ENCODE measurements around the gene NPAS1.

Gene NPAS1

GRCh38 chr19:47019431-47020041, at the start of gene NPAS1:
NPAS1 (plus strand) TSS chr19:47019837; CDS start chr19:47021048, 1,211 bp downstream.
- DNase-seq (ENCODE audit: insufficient read length, low spot score) = no peak
- FAIRE-seq = no peak

GRCh38 chr19:46970815-46971214, 48.8 kb upstream of the NPAS1 start:
- no peak for DNase-seq (ENCODE audit: insufficient read length, low spot score)
- FAIRE-seq = no peak

GRCh38 chr19:46972311-46972710, 47.3 kb upstream of the NPAS1 start:
- DNase-seq (ENCODE audit: insufficient read length, low spot score) (no peak), FAIRE-seq (no peak)

- FAIRE-seq (no peak), DNase-seq (ENCODE audit: insufficient read length, low spot score) (no peak)
Measured at GRCh38 chr19:46974181-46974580, 45.5 kb upstream of the NPAS1 start.

- DNase-seq (ENCODE audit: insufficient read length, low spot score) (no peak), FAIRE-seq (no peak)
Measured at GRCh38 chr19:46975011-46975924, 44.4 kb upstream of the NPAS1 start.

- FAIRE-seq = no peak
- DNase-seq (ENCODE audit: insufficient read length, low spot score) = no peak
Measured at GRCh38 chr19:46975925-46976782, 43.5 kb upstream of the NPAS1 start.

GRCh38 chr19:46976845-46977320, 42.8 kb upstream of the NPAS1 start:
- FAIRE-seq (no peak), DNase-seq (ENCODE audit: insufficient read length, low spot score) (no peak)

- no peak for FAIRE-seq
- DNase-seq (ENCODE audit: insufficient read length, low spot score) = no peak
Measured at GRCh38 chr19:46977548-46977947, 42.1 kb upstream of the NPAS1 start.

GRCh38 chr19:46978171-46978869, 41.3 kb upstream of the NPAS1 start:
- no peak for DNase-seq (ENCODE audit: insufficient read length, low spot score)
- no peak for FAIRE-seq

GRCh38 chr19:46979126-46980105, 40.2 kb upstream of the NPAS1 start:
- FAIRE-seq (no peak), DNase-seq (ENCODE audit: insufficient read length, low spot score) (no peak)

GRCh38 chr19:46980761-46981160, 38.9 kb upstream of the NPAS1 start:
- FAIRE-seq (no peak), DNase-seq (ENCODE audit: insufficient read length, low spot score) (no peak)

GRCh38 chr19:46981286-46981945, 38.2 kb upstream of the NPAS1 start:
- no peak for DNase-seq (ENCODE audit: insufficient read length, low spot score)
- no peak for FAIRE-seq

- FAIRE-seq (no peak), DNase-seq (ENCODE audit: insufficient read length, low spot score) (no peak)
Measured at GRCh38 chr19:46983097-46983496, 36.5 kb upstream of the NPAS1 start.

- FAIRE-seq (no peak), DNase-seq (ENCODE audit: insufficient read length, low spot score) (no peak)
Measured at GRCh38 chr19:46984077-46985010, 35.3 kb upstream of the NPAS1 start.

GRCh38 chr19:46985542-46986415, 33.9 kb upstream of the NPAS1 start:
- FAIRE-seq (no peak), DNase-seq (ENCODE audit: insufficient read length, low spot score) (no peak)

- DNase-seq (ENCODE audit: insufficient read length, low spot score) = no peak
- FAIRE-seq = no peak
Measured at GRCh38 chr19:46988614-46989230, 30.9 kb upstream of the NPAS1 start.

Data from GM19239 (cell line).